ENCODE measurements around the gene STEAP1B.

DNA sequence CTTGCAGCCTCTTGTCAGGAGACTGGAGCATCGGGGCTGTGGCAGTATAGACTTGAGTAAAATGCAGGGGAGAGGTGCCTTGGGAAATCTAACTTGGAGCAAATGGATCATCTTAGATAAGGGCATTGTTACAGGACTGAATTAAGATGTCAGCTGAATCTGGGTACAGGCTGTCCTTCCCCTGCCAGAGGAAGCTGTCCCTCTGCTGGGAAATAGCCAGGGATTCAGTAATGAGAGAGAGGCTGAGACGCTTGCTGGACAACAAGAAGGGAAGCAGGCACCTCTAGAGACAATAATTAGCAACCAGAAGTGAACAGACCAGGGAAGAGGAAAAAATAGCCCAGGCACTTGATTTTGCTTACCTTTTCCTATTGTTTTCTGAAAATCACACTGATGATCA lies 122.3 kb downstream of the STEAP1B start:
- TF ChIP-seq EZH2 (IDR thresholded peaks at IDR 0.05; ENCODE audit: insufficient read depth, low read length) = no peak
- no peak for TF ChIP-seq CTCF (IDR thresholded peaks at IDR 0.05; ENCODE audit: insufficient read depth, low read depth, low read length)

Data from astrocyte (in vitro differentiated cells and primary cell).